GM10266 (cell line): ENCODE results near the gene CD63.

ENCODE experiments used
- DNase-seq: peaks from one replicate; pipeline ENCODE4 v3.0.0; 2012; ENCODE audit errors: extremely low spot score
- CTCF ChIP-seq: IDR thresholded peaks from 2 replicates; pipeline ENCODE4 v1.5.1; 2012; ENCODE audit warnings: mild to moderate bottlenecking, low read depth; ENCODE audit not compliant: control insufficient read depth, insufficient read depth; ENCODE audit errors: missing control alignments

The CD63 gene

DNA sequence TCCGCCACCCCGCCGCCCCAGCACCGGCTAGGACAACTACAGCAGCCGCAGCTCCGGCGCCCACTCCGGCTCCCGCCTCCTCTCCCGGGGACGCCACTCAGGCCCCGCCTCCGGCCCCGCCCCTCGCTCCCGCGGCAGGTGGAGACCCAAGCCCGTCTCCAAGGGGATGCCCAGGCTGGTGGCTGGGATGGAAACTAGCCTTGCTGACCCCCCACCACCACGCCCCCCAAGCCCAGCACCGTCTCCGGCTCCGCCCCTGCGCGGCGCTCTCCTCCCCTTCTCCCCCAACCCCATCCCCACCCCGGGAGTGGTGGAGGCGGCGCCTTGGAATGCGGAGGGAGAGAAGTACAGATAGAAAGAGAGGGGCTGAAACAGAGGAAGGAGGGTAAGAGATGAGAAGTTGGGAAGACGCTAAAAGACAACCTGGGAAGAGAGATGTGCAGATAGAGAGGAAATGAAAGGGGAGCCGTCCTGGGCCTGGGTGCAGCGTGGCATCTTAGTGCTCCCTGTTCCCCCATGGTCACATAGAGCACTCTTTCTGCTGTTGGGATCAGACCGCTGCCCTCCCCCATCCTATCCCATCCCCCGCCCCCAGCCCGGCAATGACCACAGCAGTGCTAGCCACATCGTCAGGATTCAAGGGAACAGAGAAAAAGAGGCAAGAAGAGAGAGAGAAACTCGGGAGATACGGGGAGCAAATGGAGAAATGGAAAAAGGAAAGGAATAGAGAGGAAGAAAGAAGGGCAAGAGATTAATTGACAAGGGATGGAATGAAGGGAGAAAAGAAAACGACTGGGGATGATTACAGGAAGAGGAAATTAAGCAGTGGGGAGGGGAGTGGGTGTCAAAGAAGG lies 20.7 kb downstream of the CD63 start, which contains the start of gene ITGA7:
TSS of gene ITGA7 (minus strand) at position 64 of the 854 bp plus-strand sequence. CDS start 222 bp downstream, outside the sequence.
- DNase-seq, result peak; percentile 77
- no peak for TF ChIP-seq CTCF

- no peak for TF ChIP-seq CTCF
- no peak for DNase-seq
These were observed 21.6 kb downstream of the CD63 start for GRCh38 chr12:55707219-55707671.

- TF ChIP-seq CTCF, result no peak
- no peak for DNase-seq
These were observed 22.1 kb downstream of the CD63 start for GRCh38 chr12:55706568-55707218.

GRCh38 chr12:55705782-55706402 lies 22.9 kb downstream of the CD63 start:
- no peak for DNase-seq
- TF ChIP-seq CTCF, result peak; percentile 50

GRCh38 chr12:55704824-55705718 lies 23.7 kb downstream of the CD63 start:
- no peak for TF ChIP-seq CTCF

GRCh38 chr12:55703901-55704761 lies 24.7 kb downstream of the CD63 start:
- no peak for TF ChIP-seq CTCF
- no peak for DNase-seq

More at GRCh38 chr12:55704824-55705718, 23.7 kb downstream of the CD63 start:
- DNase-seq, result no peak
